ENCODE measurements around the gene ZFP36.
"Not testable (repeated sequence)": the region's sequence is repeated elsewhere in the genome, so short reads cannot be mapped to it uniquely, and the experiment has no call there.

ZFP36 gene

DNA sequence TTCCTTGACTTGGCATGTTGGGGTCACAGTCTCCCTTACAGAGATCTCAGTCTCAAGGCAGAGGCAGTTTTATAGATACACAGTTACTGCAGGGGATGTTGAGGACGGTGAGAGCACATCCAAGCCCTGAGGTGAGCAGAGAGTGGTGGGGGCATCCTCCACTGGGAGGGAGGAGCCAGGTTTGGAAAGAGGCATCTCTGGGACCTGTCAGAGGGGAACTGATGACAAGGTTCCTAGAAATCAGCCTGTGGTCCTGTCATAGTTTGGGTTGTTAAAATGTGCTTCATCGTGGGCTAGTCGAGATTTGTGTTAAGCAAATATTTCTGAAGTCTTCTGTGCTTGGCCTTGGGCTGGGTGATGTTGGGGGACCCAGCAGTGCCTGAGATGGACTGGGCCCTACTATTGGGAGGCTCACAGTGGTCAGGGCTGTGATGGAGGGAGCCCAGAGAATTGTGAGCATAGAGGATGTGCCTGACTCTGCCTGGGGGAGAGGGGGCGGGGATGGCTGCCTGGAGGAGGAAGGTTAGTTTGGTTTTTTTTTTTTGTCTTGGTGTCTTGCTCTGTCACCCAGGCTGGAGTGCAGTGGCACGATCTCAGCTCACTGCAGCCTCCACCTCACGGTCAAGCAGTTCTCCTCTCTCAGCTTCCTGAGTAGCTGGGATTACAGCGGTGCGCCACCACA is 42.6 kb downstream of the ZFP36 start:
- no peak overlapping the region for H3K4me3 ChIP-seq (ENCODE audit: low read length)
- no peak for TF ChIP-seq ZNF274 (IDR thresholded peaks at IDR 0.05; ENCODE audit: low read depth, low read length)

DNA sequence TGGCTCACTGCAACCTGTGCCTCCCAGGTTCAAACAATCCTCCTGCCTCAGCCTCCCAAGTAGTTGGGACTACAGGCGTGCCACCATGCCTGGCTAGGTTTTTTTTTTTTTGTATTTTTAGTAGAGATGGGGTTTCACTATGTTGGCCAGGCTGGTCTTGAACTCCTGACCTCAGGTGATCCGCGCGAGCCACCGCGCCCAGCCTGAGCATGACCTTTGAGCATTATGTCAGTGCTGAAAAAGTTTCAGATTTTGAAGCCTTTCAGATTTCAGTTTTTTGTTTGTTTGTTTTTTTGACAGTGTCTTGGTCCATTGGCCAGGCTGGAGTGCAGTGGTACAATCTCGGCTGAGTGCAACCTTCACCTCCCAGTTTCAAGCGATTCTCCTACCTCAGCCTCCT is 44.6 kb downstream of the ZFP36 start:
- H3K4me3 ChIP-seq (ENCODE audit: low read length): not testable (repeated sequence)

Data from GM08714 (cell line).